ENCODE results near the gene TEX28.
"Not testable (repeated sequence)": the region's sequence is repeated elsewhere in the genome, so short reads cannot be mapped to it uniquely, and the experiment has no call there.

The TEX28 gene

DNA sequence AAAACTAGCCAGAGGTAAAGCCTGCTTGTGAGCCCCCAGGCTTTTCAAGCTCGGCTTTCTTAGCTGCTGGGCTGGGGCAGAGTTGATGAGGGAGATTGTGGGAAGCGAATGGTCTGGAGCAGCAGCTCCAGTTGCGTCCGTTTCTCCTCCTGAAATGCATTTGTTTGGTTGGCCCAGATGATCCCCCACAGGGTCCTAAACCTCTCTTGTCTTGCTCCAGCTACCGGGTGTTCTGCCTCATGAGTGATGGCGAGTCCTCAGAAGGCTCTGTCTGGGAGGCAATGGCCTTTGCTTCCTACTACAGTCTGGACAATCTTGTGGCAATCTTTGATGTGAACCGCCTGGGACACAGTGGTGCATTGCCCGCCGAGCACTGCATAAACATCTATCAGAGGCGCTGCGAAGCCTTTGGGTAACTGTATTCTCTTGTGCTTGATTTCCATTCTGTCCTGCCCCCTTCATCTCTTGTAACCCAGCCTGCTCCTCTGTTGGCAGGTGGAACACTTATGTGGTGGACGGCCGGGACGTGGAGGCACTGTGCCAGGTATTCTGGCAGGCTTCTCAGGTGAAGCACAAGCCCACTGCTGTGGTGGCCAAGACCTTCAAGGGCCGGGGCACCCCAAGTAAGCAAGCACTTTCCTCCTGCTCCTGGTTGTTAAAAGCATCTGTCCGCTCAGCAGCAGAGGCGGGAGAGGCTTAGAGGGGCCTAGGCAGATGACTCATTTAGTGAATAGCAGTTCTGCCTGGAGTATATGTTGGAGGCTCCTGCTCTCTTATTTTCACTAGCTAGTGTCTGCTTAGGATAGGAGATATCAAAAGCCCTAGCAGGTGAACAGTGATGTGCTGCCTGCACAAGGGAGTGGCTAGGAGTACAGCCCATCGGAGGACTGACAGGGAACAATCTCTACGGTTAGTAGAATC lies 16.0 kb upstream of the TEX28 start:
- no peak for DNase-seq

DNA sequence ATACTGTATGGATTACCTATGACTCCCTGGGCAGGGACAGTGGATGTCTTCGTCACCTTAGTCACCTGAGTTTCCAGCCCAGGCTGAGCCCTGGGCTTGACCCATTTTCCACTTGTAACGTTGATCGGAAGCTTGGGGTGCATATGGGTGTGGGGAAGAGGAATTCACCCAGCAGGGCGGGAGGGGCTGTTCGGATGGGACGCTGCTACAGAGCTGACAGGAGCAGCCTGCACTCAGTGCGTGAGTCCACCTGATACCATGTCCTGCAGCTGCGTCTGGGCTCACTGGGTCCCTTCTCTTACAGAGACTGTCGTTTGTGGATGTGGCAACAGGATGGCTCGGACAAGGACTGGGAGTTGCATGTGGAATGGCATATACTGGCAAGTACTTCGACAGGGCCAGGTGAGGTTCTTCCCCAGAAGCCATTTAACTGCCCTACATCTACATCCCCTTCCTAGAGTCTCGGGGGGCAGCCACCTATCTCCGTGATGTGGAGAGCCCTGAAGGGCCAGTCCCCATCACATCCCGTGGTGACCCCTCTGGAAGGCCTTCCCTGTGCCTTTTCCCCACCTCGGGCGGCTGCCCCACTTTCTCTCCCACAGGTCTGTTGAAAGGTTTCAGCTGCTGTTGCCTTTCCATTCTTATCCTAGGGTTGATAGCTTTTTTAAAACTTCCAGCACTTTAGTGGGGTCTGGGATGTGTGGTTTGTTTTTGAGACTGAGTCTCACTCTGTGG lies 14.3 kb upstream of the TEX28 start:
- DNase-seq = no peak

DNA sequence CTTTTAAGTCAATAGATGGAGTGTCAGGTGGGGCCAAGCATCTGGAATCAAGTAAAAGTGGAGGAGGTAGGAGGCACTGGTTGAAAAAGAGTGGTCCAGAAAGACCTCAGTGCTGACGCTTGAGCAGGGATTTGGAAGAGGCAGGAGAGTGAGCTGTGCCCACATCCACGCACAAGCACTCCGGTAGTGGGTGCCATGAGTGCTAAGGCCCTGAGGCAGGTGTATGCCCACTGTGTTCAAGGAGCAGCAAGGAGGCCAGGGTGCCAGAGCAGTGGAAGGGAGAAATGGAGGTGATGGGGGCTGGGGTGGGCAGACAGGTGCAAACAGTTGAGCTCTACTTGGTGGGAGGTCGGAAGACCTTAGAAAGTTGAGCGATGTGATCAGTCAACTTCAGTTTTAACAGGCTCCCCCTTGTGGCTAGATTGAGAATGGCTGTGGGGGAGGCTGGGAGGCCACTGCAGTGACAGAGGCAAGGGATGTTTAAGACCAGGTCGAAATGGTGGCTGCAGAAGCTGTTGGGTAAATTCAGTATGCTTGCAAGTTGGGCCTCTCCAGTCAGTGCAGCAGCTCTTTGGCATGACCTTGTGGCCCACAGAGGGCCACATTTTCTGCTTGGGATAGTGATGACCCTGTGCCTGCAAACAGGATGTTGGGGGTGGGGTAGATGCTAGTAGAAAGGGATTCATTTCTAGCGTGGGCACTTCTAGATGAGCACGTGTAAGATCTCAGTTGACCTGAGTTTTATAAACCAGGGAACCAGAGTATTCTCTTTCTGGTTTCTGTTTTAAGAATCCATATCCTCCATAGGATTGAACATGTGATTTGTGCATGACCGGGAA lies 13.4 kb upstream of the TEX28 start:
- DNase-seq = no peak

DNA sequence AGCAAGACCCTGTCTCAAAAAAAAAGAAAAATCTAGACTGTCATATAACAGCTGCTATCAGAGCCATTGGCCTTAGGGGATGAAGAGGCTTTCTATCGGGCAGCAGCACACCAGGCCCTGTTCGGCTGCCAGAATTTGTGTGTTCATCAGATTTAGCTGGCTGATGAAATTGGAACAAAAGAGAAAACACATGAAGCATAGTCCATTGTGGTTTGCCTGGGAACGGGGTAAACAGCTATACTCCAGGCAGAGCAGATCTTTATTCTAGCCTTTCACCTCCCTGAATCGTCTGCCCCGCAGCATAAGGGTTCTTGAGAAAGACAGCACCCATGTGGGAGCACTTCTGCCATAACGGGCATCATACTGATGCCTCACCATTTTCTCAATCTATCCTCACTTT lies 12.3 kb upstream of the TEX28 start:
- DNase-seq = no peak

DNA sequence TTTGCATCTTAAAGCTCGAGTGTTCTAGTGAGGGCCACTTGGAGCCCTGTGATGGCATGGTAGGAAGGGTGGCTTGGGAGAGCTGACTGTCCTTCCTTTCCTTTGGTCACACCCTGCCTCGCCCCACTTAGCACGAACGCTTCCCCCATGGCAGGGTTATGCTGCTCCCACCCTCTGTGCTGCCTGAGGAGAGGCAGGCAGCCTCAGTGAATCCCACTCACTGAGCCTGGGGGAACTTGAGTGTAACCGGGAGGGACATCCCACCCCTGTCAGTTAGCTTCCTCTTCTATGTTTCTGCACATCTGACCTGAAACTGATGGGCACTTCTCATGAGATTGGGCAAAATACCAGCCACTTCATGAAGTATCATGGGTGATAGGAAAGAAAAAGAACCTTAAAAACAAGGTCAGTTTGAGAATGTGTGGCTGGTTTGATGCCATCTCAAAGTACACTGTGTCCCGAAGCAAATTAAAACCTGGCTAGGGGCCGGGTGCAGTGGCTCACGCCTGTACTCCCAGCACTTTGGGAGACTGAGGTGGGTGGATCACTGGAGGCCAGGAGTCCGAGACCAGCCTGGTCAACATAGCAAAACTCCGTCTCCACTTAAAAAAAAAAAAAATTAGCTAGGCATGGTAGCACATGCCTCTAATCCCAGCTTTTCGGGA lies 10.7 kb upstream of the TEX28 start:
- no peak for DNase-seq

DNA sequence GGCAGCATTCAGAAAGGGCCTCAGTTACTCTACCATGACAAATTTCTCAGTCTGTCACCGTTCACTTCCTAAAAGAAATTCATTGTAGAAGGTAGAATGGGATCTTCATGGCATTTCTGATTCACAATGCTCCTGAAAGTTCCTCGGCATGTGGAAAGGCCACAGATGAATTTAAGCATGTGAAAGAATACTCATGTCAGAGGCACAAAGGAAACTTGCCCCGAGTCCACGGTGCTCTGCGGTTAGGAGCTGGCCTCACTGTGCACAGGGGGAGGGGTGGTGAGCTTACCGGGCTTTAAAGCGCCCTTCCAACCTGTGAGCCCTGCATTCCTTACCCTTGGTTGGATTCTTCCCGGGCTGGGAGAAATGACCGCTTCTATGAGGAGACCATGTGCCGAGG lies 9.9 kb upstream of the TEX28 start:
- DNase-seq = no peak

DNA sequence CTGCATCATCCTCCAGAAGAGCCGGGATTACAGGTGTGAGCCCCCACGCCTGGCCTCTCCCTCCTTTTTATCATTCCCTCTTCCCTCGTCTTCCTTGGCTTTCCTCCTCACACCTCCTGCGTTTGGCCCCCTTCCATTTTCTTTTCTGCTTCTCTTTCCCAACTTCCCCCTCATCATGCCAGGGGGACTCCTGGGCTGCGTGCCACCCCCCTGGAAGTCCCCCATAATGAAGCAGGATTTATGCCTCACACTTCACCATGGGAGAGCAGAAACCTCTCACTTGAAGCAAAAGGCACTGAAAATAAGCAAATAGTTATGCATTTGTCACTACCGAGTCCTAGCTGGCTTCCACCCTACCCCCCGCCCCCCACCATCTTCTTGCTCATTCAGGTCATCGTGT lies 8.6 kb upstream of the TEX28 start:
- DNase-seq = no peak

DNA sequence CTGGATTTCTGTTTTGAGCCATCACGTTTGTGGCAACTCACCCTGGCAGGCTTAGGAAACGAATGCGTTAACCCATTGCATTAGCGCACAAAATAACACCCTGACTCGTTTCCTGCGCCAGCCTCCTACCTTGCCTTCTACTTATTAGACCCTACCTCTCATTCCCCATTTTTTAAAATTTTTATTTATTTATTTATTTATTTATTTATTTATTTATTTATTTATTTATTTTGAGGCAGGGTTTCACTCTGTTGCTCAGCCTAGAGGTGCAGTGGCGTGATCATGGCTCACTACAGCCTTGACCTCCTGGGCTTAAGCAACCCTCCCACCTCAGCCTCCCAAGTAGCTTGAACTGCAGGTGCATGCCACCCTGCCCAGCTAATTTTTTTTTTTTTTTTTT lies 8.1 kb upstream of the TEX28 start:
- DNase-seq = not testable (repeated sequence)

DNA sequence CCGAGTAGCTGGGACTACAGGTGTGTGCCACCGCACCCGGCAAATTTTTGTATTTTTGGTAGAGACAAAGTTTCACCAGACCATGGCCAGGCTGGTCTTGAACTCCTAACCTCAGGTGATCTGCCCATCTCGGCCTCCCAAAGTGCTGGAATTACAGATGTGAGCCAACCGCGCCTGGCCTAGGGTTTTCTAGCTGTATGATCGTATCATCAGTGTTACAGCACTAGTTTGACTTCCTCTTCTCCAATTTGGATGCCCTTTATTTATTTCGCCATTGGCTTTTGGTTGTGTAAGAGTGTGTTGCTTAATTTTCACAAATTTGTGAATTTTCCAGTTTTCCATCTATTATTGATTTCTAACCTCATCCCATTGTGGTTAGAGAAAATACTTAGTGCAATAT lies 5.9 kb upstream of the TEX28 start:
- DNase-seq = no peak

DNA sequence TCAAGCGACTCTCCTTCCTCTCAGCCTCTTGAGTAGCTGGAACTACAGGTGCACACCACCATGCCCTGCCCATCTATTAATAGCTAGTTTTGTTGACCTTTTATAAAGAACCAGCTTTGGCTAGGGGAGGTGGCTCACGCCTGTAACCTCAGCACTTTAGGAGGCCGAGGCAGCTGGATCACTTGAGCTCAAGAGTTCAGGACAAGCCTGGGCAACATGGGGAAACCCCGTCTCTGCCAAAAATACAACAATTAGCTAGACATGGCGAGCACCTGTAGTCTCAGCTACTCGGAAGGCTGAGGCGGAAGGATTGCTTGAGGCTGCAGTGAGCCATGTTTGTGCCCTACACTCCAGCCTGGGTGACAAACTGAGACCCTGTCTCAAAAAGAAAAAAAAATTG lies 3.4 kb upstream of the TEX28 start:
- no peak for DNase-seq

DNA sequence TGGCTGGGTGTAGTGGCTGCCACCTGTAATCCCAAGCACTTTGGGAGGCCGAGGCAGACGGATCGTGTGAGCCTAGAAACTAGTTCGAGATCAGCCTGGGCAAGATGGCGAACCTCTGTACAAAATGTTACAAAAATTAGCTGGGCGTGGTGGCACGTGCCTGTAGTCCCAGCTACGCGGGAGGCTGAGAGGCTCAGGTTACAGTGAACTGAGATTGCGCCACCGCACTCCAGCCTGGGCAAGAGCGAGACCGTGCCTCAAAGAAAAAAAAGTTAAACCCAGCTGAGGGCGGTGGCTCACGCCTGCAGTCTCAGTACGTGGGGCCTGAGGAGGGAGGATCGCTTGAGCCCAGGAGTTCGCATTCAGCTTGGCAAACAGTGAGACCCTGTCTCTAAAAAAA lies 1.8 kb upstream of the TEX28 start:
- no peak for DNase-seq

DNA sequence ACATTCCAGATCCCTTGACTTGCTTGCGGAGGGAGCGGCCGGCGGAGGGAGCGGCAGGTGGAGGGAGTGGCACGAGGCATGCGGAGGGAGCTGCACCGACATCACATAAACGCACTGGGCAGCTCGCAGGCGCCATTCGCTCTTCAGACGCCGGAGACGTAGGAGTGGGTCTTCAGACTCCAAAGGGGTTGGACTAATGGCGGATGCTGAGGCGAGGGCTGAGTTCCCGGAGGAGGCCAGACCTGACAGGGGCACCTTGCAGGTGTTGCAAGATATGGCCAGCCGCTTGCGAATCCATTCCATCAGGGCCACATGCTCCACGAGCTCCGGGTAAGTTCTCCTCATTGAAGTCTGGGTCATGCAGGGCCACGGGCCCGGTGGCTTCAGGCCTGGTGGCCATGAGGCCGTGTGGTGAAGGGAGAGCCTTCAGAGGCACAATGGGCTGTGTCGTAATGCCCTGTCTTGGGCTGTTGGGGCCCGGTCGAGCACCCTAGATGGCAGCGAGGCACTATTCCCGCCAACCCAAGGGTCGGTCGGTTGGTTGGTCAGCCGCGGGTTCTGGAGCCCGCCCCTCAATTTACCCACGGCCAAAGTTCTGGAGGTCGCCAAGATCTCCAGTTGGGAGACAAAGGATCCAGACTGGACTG lies 863 bp upstream of the TEX28 start, which contains the start of gene TKTL1:
Gene TKTL1 (plus strand): TSS at position 132 of the 647 bp plus-strand sequence. CDS start 65 bp downstream, at position 197.
- DNase-seq = no peak

DNA sequence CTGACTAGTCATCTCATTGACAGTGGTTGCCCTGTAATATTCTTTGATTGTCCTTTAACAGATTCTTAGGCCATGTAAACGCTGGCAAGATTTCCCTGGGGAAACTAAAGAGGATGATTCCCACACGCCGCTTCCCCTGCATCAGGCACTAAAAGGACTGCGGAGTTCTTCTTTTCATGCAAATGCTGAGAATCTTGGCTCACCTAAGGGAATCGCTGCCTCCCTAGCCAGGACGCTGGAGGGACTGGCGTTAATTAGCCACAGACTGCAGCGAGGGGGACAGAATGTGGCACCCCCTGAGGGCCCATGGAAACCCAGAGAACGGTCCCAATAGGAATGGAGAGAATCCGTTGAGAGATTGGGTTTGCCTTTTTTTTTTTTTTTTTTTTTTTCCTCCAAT lies 8.5 kb downstream of the TEX28 start:
- not testable (repeated sequence) for DNase-seq

DNA sequence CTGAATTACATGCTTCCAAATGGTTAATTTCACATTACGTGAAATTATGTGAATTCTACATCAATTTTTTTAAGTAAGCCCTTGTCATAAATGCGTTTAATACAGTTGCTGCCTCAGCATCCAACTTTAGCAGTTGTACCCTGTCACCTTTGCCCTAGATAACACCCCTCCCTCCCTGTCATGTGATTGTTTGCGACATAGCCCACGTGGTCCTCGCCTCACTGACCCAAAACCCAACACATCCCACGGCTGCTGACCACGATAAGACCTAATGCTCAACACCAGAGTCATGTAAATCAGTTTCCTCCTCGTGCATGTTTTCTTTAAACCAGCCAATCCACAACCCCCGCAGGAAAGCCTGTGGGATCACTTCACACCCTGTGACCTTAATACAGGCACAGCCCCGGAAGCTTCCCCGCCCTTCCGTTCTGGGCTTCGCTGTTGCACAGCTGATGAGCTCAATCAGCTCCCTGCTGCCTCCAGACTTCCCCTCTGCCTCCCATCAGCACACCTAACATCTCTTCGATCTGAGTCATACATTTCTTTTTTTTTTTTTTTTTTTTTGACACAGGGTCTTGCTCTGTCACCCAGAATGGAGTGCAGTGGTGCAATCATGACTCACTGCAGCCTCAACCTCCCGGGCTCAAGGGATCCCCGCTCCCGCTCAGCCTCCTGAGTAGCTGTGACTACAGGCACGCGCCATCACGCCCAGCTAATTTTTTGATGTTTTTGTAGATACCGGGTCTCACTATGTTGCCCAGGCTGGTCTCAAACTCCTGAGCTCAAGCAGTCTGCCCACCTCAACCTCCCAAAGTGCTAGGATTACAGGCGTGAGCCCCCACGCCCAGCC lies 10.2 kb downstream of the TEX28 start:
- DNase-seq = not testable (repeated sequence)

DNA sequence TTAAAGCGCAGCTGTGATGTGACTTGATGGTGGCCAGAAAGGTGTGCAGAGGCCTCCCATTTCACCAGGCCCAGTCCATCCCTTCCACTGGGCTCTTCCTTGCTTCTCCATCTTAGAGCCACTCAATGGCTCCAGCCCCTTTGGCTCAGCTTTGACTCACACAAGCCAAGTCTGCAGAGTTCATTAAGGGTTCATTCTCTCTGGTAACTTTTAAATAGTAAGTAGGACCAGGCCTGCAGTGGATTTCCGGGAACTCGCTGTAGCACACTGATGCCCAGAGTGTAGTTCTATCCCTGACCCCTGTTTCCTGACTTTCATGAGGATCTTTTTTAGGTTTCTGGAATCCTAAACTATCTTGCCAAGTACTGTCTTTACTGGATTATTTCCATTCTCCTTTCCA lies 25.7 kb downstream of the TEX28 start:
- not testable (repeated sequence) for DNase-seq

DNA sequence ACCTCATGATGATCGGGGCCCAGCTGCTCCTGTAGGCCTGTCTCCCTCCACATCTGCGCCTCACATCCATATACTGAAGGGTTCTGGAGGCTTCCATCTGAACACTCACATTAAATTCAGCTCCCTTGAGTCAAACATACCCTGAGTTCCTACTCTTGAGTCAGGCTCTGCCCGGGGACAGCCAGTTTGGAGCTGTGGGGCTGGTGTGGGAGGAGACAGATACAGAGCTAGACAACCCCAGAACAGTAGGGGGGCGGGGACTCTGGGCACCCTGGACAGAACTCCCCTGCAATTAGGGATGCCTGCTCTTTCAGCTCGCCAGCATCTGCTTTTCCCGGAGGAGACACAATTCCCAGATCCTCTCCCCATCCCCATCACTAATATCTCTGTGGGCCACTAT lies 31.9 kb downstream of the TEX28 start:
- DNase-seq = not testable (repeated sequence)

DNA sequence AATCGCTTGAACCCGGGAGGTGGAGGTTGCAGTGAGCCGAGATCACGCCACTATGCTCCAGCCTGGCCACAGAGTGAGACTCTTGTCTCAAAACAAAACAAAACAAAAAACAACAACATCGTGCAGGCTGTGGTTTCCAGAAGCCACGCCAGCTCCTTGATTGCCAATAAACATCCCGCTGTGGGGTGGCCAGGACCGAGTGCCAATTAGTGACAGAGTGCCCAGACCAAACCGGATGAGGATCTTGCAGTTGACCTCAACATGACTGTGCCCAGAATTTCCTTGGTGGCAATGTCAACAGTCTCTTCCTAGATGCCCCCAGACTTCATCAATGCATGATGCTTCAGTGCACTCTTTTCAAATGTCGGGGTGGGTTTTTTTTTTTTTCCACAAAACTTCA lies 36.2 kb downstream of the TEX28 start:
- DNase-seq = not testable (repeated sequence)

DNA sequence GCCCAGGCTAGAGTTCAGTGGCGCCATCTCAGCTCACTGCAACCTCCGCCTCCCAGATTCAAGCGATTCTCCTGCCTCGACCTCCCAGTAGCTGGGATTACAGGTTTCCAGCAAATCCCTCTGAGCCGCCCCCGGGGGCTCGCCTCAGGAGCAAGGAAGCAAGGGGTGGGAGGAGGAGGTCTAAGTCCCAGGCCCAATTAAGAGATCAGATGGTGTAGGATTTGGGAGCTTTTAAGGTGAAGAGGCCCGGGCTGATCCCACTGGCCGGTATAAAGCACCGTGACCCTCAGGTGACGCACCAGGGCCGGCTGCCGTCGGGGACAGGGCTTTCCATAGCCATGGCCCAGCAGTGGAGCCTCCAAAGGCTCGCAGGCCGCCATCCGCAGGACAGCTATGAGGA lies 37.6 kb downstream of the TEX28 start, which contains the start of gene OPN1MW3:
Gene OPN1MW3 (plus strand): TSS at position 301 of the 400 bp plus-strand sequence. CDS start 38 bp downstream, at position 339.
- DNase-seq = not testable (repeated sequence)

DNA sequence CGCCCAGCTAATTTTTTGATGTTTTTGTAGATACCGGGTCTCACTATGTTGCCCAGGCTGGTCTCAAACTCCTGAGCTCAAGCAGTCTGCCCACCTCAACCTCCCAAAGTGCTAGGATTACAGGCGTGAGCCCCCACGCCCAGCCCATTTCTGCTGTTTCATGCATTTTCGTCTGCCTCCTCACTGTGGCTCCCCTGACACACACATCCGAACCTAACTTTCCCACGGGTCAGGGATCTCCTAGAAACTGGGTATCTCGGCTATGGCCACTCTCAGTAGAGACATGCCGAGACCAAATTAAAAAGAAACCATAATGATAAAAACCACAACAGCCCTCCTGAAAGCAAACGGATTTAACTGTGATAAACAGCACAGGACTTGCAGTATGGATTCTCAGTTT lies 46.8 kb downstream of the TEX28 start:
- DNase-seq = not testable (repeated sequence)

DNA sequence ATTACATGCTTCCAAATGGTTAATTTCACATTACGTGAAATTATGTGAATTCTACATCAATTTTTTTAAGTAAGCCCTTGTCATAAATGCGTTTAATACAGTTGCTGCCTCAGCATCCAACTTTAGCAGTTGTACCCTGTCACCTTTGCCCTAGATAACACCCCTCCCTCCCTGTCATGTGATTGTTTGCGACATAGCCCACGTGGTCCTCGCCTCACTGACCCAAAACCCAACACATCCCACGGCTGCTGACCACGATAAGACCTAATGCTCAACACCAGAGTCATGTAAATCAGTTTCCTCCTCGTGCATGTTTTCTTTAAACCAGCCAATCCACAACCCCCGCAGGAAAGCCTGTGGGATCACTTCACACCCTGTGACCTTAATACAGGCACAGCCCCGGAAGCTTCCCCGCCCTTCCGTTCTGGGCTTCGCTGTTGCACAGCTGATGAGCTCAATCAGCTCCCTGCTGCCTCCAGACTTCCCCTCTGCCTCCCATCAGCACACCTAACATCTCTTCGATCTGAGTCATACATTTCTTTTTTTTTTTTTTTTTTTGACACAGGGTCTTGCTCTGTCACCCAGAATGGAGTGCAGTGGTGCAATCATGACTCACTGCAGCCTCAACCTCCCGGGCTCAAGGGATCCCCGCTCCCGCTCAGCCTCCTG lies 47.4 kb downstream of the TEX28 start:
- not testable (repeated sequence) for DNase-seq
